Thyroid gland (tissue), 4 donors: Measurements from ENCODE around the gene MAGI2. TPM values are rescaled to one million over a fixed set of nuclear protein-coding genes. Genes with fewer than 3 reads are reported as not detected.

Experiments
- DNase-seq, 2 donors: peaks; one replicate each; pipeline ENCODE4 v3.0.0-alpha.2; 2019
- H3K27ac ChIP-seq, 3 donors: fragments of 200-600 bp; sonication (generic); 1 replicate in 2 of 3; 2 replicates in 1 of 3; pipeline ENCODE4 v1.5.1; 2016 to 2019; ENCODE audit warnings: mild to moderate bottlenecking in 1 of 3, moderate library complexity in 1 of 3
- H3K27me3 ChIP-seq: fragments of 200-600 bp; sonication (generic); one replicate; pipeline ENCODE4 v1.5.1; 2019
- H3K36me3 ChIP-seq, 2 donors: fragments of 200-600 bp; sonication (generic); one replicate each; pipeline ENCODE4 v1.5.1; 2016 to 2019
- H3K4me1 ChIP-seq, 2 donors: fragments of 200-600 bp; sonication (generic); one replicate each; pipeline ENCODE4 v1.5.1; 2017 to 2019
- H3K4me3 ChIP-seq, 3 donors: fragments of 200-600 bp; sonication (generic); replicated peaks in 1 of 3; 1 replicate in 2 of 3; 2 replicates in 1 of 3; pipeline ENCODE4 v1.5.1; 2016; ENCODE audit warnings: mild to moderate bottlenecking in 1 of 3
- H3K9me3 ChIP-seq: fragments of 200-600 bp; sonication (generic); one replicate; pipeline ENCODE4 v1.5.1; 2017
- POLR2A ChIP-seq, 2 donors: fragments of 450-650 bp; IDR thresholded peaks; one replicate each; pipeline ENCODE4 v1.6.1; 2017; ENCODE audit warnings: antibody characterized with exemption in 2 of 2, mild to moderate bottlenecking in 2 of 2, moderate library complexity in 1 of 2
- WGBS, 2 donors: methylation state at CpG; one replicate each; pipeline ENCODE4 v1.1.5; 2017; 5-methylcytosine and 5-hydroxymethylcytosine counted together
- intact Hi-C: fragments of 100-400 bp; cut with DNase I; formaldehyde crosslinking; loops from one replicate; pipeline ENCODE4 v1.15.1; 2023
- total RNA-seq, 4 donors: library from RNA; depleted of rRNA; stranded (reverse); fragments of >200 nt; gene quantifications; one replicate each; pipeline ENCODE4 v1.2.3, GENCODE V29; 2016
- TF ChIP-seq, protein P1 (sequence below), 6 experiments: fragments of 200-600 bp in 3 of 6; fragments of 450-650 bp in 3 of 6; sonication (generic) in 3 of 6; IDR thresholded peaks; one replicate each; pipeline ENCODE4 v1.5.1; 2016 to 2019; ENCODE audit warnings: antibody characterized with exemption in 6 of 6, mild to moderate bottlenecking in 2 of 6, inconsistent platforms in 1 of 6, moderate library complexity in 1 of 6

MAGI2 gene
- total RNA-seq, 4 donors from 2014 or later, result 20.7 to 31.1 (median 26.0) TPM

DNA sequence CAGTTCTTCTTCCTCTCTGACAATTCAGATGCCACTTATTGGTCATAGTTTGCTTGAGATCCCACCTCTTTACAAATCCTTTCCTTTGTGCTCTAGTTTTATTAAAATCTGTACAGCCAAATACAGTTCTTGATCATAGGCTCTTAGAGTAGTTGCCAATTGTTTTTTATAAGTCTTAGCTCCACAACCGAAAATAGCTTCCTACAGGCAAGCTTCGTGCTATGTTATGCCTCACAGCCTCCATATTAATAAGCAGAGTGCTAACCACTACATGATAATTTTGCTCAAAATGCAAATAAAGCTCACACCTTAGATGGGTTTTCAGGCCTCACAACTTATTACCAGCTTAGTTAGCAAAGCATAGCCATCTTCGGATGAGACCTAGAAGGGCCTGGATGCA is 688.9 kb downstream of the MAGI2 start:
- Histone ChIP-seq H3K4me3 (no peak overlapping the region), H3K9me3 (no peaks in the 10 kb centered on the region), H3K27me3 (no peaks in the 10 kb centered on the region), H3K36me3 (no peaks in the 10 kb centered on the region), H3K4me1 (peaks cover 0 to 3% of the 10 kb centered on the region in 2 donors), H3K27ac (no peak overlapping the region)
- intact Hi-C loops, result no loop called here
- DNase-seq, result no peak
- 94 to 95% methylated on average over 3 of the region's 3 CpGs for WGBS, 2 donors
- TF ChIP-seq POLR2A (IDR thresholded peaks at IDR 0.05), result no peak
- TF ChIP-seq, protein P1, sequence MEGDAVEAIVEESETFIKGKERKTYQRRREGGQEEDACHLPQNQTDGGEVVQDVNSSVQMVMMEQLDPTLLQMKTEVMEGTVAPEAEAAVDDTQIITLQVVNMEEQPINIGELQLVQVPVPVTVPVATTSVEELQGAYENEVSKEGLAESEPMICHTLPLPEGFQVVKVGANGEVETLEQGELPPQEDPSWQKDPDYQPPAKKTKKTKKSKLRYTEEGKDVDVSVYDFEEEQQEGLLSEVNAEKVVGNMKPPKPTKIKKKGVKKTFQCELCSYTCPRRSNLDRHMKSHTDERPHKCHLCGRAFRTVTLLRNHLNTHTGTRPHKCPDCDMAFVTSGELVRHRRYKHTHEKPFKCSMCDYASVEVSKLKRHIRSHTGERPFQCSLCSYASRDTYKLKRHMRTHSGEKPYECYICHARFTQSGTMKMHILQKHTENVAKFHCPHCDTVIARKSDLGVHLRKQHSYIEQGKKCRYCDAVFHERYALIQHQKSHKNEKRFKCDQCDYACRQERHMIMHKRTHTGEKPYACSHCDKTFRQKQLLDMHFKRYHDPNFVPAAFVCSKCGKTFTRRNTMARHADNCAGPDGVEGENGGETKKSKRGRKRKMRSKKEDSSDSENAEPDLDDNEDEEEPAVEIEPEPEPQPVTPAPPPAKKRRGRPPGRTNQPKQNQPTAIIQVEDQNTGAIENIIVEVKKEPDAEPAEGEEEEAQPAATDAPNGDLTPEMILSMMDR (IDR thresholded peaks at IDR 0.05), result no peak

DNA sequence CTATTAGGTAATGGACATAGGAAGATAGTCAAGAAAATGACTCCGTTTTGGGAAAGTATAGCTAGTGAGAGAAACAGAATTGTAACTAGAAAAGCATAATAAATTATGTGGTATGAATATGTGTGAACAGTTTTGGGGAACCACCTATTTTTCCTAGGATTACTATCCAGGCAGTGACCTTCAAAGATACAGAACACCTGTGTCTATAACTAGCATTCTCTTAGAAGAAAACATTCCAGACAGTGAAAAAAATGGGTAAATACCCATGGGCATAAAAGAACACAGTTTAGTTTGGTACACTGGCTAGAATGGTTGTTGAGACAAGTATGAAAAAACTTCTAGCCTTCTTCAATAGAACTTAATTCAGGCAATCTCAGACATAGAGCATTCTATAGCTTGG is 690.8 kb downstream of the MAGI2 start:
- no peak for DNase-seq
- Histone ChIP-seq H3K27ac (no peak overlapping the region), H3K36me3 (no peaks in the 10 kb centered on the region), H3K4me1 (no peaks in the 10 kb centered on the region), H3K27me3 (no peaks in the 10 kb centered on the region), H3K4me3 (no peak overlapping the region), H3K9me3 (no peaks in the 10 kb centered on the region)
- WGBS, 2 donors, result 86 to 92% methylated on average over 1 of the region's 1 CpG
- intact Hi-C loops, result no loop called here
- TF ChIP-seq, protein P1 (IDR thresholded peaks at IDR 0.05), result no peak
- TF ChIP-seq POLR2A (IDR thresholded peaks at IDR 0.05), result no peak

DNA sequence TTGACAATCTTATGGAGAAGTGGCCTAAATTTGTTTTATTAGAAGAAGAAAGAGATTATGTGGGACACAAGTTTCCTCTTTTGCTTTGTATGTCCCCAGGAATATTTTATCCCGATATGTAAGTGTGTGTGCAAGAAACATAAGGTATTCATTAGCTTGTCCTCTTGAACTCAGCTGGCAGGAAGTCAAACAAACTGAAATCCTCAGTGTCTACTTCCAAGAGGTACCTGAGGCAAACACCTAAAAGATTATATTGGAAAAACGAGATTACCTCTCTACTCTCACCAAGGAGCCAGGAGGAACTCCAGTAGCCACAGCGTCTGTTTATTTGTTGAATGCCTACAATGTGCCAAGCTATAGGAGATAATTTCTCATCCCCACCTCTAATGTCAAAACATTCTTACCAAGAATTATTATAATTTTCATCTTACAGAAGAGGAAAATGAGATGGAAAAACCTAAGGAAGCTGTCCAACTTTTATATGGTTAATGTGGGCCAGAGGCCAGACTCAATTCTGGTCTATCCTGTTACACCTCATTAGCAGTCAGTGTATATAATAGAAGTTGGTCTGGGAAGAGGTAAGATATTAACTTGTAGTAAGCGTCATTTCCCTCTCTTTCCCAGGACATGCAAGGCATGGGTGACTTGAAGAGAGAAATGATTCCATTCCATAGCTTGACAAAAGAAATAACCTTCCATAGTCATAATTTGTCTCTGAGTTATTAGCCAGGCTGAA is 692.7 kb downstream of the MAGI2 start:
- no peaks in the 10 kb centered on the region for H3K27me3 ChIP-seq
- intact Hi-C loops, result no loop called here
- H3K9me3 ChIP-seq, result no peaks in the 10 kb centered on the region
- H3K4me1 ChIP-seq, result no peaks in the 10 kb centered on the region
- no peak overlapping the region for H3K4me3 ChIP-seq
- no peak overlapping the region for H3K27ac ChIP-seq
- no peaks in the 10 kb centered on the region for H3K36me3 ChIP-seq
- WGBS, 2 donors, result 58 to 76% methylated on average over 4 of the region's 4 CpGs
- DNase-seq, result no peak
- TF ChIP-seq, protein P1 (IDR thresholded peaks at IDR 0.05), result no peak
- no peak for TF ChIP-seq POLR2A (IDR thresholded peaks at IDR 0.05)

DNA sequence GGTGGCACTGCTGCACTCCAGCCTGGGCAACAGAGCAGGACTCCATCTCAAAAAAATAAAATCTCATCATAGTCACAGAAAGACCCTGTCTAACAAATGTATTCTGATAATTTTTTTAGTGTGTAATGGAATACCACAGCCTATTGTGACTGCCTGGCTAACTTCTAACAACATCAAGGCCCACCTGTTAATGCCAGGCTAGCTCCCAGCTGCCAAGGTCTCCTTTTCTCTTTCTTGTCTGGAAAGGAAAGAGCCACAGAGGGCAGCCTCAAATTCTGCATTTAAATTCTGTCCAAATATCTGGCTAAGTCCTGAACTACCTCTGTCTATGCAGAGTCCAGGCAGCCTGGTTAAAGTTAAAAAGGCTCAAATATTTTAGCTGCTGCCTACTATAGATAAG is 700.9 kb downstream of the MAGI2 start:
- Histone ChIP-seq H3K36me3 (no peaks in the 10 kb centered on the region), H3K4me3 (no peak overlapping the region), H3K9me3 (no peaks in the 10 kb centered on the region), H3K27me3 (no peaks in the 10 kb centered on the region), H3K4me1 (no peaks in the 10 kb centered on the region), H3K27ac (no peak overlapping the region)
- no peak for DNase-seq
- intact Hi-C loops, result no loop called here
- TF ChIP-seq POLR2A (IDR thresholded peaks at IDR 0.05), result no peak
- TF ChIP-seq, protein P1 (IDR thresholded peaks at IDR 0.05), result no peak

DNA sequence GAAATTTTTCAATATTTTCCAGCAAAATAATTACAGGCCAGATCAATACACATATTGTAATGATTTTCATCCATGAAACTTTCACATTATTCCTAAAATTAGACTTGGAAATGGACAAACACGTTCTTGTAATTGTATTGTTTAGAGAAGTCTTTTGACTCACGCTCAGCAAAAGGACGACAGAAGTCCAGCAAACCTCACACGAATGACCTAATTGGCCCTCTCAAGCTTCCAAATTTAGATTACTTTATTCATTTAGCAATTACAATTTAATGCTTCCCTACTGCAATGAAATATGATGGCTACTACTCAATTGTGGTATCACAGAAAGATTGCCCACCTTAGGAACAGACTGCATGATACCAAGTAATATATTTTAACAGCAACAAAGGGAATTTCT is 702.2 kb downstream of the MAGI2 start:
- WGBS, 2 donors, result 84% methylated on average over 4 of the region's 4 CpGs
- TF ChIP-seq, protein P1 (IDR thresholded peaks at IDR 0.05), result no peak
- no peak for TF ChIP-seq POLR2A (IDR thresholded peaks at IDR 0.05)
- Histone ChIP-seq H3K4me1 (no peaks in the 10 kb centered on the region), H3K4me3 (no peak overlapping the region), H3K27ac (no peak overlapping the region), H3K36me3 (no peaks in the 10 kb centered on the region), H3K27me3 (no peaks in the 10 kb centered on the region), H3K9me3 (no peaks in the 10 kb centered on the region)
- no peak for DNase-seq
- intact Hi-C loops, result no loop called here
